ENCODE data around the gene FGD3.

The FGD3 gene

DNA sequence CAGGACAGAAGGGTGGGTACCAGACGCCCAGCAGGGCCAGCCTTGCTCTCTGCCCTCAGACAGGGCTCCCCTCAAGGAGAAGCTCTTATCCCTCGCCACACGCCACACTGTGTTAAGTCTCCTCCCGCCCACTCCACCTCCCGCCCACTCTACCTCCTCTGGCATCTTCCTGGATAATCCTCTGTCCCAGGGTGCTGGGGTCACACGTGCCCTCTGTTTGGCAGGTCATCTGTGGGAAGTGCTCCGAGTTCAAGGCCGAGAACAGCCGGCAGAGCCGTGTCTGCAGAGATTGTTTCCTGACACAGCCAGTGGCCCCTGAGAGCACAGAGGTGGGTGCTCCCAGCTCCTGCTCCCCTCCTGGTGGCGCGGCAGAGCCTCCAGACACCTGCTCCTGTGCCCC is 85.2 kb downstream of the FGD3 start:
- no peak for DNase-seq

DNA sequence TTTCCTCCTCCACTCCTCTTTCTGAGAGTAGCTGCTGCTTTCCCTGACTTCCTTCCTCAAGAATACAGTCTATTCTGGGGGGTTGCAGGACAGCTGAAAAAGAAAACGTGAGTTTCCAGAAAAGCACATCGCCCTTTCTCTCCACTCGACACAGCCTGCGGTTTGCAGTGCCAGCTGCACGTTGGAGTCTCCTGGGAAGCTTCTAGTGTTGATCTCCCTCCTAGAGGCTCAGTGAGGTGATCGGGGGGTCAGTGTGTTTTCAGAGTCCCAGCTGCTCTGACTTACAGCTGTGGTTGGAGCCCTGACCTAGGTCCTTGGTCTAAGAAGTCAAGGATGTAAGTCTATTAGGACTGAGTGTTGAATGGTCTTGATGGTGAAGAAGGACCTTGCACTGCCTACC is 86.2 kb downstream of the FGD3 start:
- no peak for DNase-seq

DNA sequence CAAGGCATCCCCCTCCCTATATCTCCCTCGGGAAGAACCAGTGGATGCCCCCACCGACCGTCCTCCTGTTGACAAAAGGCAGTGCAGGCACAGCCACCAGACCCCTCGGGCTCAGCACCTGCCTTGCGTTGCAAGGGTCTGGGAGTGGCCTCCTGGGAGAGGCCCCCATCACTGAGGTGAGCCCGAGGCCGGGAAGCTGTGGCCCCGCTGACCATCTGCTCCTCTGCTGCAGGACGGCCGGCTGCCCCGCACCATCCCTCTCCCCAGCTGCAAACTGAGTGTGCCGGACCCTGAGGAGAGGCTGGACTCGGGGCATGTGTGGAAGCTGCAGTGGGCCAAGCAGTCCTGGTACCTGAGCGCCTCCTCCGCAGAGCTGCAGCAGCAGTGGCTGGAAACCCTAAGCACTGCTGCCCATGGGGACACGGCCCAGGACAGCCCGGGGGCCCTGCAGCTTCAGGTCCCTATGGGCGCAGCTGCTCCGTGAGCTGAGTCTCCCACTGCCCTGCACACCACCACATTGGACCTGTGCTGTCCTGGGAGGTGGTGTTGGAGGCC is 87.9 kb downstream of the FGD3 start:
- no peak for DNase-seq

DNA sequence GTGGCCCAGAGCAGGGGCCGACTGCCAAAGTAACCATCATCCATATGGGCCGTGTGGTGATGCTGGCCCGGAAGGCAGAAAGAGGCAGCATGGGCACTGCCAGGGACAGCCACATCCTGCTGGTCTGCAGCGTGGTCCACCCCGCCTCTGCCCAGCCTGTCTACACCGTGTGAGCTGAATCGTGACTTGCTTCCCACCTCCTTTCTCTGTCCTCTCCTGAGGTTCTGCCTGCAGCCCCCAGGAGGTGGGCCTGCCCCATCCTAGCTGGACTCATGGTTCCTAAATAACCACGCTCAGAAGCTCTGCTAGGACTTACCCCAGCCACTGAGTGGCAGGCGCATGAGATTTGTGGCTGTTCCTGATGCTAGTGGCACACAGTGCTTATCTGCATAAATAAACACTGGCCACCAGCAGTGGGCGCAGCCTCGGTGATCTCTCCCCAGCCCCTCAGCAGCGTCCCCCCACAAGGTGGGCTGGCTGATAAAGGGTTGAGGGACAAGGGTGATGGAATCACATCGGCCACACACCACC is 88.6 kb downstream of the FGD3 start:
- no peak for DNase-seq

DNA sequence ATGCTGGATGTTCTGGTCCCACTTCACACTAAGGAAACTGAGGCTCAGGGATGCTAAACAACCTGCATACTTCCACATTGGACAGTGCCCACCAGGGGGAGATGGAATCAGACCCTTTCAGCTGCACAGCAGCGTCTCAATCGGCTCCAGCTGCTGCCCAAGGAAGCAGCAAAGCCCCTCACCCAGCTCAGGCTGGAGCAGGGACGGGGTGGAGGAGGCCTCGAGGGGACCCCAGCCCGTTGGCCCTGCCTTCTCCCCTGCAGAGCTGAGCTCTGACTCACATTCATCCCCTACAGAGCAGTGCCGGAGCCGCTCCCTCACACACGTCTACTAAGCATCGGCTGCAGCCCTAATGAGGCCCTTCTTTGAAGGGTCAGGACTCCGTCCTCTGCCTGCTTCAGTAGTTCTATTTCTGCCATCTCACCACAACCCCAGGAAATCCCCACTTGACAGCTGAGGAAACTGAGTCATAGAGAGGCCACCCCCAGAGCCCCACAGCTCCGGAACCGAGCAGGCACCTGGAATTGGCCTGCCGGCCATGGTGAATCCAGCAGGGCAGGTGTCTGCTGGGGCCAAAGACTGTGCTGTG is 89.7 kb downstream of the FGD3 start:
- no peak for DNase-seq

DNA sequence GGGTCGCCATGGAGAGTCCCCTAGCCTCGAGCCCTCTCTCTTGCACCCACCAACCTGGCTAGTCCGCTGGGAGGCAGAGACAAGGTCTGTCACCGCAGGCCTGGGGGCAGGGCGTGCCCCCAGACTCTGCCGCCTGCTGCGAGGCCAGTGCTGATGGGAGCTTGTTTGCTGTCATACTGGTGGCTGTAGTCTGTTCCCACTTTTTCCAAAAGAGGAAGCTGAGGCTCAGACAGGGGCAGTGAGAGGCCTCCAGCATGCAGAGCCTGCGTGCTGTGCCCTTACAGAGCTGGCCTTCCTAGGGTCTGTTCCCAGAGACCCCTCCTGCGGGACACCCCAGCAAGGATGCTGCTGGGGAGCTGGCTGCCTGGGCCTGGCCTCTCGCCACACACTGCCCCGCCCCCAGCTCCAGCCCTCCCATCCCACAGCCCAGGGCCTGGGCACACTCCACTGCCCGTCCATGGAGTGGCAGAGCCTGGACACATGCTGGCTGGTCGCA is 90.2 kb downstream of the FGD3 start:
- DNase-seq, result no peak

DNA sequence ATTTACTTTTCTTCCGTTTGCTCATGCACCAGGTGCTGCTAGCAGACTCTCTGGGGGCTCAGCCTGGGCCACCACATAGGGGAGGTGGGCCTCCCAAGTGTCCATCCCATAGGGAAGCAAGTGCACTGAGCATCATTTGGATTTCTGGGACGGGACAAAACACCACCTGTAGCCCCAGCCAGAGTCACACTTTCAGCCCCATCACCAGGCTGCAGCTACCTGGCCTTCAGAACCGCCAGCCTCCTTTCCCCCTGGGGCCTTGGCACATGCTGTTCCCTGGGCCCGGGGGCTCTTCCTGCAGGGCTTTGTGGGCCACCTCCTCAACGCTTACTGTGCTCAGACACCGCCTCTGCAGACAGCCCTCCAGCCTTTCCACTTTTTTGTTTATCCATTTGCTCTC is 91.6 kb downstream of the FGD3 start:
- no peak for DNase-seq

DNA sequence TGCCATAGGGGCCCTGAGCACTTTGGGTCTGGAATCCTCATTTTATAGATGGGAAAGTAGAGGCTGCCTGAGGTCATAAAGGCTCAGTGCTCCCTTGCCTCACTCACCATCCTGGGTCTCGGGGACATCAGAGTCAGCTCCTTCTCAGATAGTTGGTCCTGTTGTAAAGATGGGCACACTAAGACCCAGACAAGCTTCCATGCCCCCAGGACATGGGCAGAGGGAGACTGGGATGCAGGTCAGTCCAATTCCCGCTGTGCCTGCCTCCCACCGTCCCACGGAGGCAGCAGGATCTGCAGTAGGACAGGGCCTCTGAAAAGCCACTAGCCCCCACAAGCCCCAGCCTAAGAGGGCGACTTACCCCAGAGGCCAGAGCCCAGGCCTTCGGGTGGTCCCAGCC is 92.1 kb downstream of the FGD3 start:
- DNase-seq, result no peak

DNA sequence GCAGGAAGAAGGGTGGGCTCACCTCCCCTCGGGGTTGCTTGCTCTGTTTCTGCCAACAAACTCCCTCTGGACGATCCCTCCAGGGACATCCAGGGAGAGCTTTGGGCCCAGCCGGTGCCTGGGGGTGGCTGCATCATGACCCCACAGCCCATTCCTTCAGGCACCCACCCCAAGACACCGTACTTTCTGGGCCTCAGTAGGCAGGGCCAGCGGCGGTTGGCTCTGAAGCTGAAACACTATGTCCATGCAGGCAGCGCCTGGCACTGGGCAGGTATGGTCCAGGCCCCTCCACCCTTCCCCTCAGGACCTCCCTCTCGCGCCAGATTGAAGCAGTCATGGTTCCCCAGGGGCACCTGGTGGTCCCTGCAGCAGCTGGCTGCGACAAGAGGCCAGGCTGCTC is 92.7 kb downstream of the FGD3 start:
- DNase-seq, result no peak

DNA sequence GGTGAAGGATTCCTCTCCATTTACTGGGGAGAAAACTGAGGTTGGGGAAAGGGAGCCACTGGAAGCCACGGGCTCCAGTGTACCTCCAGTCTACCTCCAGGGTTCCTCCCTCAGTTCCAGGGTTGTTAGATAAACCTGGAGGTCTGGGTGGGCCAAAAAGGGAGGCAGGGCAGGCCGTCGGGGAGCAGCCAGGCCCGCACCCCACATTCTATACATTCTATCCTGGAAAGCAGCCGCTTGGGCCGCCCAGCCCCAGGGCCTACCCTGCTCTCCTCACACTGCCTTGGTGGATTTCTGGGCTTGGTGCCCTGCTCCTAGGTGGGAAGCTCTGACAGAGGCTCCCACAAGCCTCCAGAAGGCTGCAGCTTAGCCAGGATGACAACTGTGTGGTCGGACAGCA is 93.1 kb downstream of the FGD3 start:
- DNase-seq, result no peak

DNA sequence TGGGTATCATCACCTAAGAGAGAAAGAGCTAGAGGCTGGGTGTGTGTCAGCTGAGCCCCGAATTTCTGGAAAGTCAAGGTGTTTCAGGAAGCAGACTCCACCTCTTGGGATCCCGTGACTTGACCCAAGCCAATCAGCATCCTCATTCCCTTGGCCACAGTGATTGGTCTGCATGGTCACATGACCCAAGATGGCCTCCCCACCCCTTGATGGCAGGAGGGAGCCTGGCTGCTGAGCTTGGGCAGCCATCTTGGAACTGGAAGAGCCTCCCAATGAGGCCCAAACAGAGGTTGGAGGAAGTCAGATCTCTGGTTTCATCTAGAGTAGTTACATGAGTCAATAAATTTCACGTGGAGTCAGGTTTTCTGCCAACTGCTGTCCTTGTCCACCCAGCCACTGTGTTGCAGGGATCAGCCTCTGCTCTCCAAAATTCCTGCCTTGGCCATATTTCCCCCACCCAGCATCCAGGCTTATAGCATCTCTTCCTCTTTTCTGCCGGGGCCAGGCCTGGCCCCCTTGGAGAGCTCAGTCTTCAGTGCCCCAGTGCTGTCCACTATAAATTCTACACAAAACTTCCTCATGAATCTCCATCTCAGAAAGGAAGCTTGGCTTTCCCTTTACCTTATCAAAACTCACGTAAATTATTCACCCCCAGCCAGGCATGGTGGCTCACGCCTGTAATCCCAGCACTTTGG is 93.9 kb downstream of the FGD3 start:
- no peak for DNase-seq

DNA sequence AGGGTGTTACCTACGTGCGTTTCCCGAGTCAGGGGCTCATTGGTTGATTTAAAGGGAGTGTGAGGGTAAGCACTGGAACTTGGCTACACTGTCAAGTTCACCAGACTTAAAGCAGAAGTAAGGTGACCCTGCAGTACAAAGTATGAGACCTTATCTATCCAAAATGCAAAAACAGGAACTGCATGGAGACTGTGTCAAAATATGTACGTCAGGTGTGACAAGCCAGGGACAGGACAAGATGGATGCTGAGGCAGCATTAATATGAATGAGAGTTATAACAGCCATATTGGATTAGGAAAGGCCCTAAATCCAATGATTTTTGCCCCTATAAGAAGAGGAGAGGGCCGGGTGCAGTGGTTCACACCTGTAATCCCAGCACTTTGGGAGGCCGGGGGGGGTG is 95.8 kb downstream of the FGD3 start:
- no peak for DNase-seq

DNA sequence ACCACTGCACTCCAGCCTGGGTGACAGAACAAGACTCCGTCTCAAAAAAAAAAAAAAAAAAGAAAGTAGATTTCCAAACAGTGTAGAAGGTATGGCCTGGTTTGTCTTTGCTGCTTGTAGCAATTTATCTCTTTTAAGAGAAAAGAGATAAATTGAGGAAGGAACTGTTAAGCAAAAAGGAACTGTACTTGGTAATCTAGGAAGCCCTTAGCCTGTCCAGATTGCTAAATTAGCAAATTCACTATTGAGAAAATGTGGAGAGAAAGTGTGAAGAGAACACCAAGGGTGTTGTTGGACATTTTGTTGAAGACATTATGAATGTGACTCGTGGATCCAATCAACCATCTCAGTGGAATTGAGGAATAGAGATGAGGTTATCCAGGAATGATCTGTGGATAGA is 98.2 kb downstream of the FGD3 start:
- DNase-seq, result no peak

DNA sequence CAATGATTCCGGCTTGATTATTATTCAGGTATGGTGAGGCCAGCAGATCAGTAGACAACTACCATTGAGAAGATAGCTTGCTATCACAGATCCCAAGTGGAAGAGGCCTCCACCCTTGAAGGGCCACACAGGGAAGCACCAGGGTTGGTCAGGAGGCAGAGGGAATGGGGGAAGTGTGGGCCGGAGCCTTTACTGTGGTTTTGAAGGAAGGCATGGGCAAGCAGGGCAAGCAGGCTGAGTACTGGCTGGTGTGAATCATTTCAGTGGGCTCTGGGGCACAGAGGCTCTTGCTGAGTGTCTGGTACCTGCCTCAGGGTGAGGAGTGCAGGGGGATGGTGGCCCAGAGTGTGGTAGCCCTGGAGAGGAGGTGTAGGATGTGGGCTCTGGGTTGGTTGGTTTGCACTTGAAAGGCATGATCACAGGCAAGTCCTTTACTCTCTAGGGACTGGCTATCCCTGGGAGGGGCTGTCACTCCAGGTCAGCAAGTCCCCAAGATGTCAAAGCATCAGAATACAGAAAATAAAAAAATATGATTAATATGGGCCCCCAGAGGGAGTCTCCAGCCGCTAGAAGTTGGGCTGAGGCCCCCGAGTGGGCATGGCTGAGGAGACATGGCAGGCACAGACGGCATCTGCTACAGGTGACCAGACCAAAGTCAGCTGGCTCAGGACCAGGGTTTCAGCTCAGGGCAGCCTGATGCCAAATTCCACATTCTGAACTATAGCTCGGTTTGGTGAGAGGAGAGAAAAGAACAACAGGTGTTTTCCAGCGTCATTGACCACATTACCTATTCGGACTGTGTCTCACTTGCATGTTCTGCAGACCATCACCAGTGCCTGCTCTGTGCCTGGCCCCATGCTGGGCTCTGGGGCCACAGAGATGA is 101.5 kb downstream of the FGD3 start:
- no peak for DNase-seq

DNA sequence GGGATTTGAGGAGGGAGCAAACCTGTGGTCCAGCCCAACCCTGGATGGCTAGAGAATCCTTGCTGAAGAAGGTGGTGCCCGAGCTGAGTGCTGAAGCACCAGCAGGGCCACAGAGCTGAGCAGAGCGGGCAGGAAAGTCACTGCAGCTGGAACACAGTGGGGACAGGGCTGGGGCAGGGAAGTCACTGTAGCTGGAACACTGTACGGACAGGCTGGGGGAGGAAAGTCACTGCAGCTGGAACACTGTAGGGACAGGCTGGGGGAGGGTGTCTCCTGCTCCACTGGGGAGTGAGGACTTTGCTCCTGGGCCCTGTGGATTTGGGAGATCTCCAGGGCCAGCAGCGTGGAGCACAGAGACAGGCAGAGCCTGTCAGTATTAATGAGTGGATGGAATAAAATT is 102.2 kb downstream of the FGD3 start:
- no peak for DNase-seq

DNA sequence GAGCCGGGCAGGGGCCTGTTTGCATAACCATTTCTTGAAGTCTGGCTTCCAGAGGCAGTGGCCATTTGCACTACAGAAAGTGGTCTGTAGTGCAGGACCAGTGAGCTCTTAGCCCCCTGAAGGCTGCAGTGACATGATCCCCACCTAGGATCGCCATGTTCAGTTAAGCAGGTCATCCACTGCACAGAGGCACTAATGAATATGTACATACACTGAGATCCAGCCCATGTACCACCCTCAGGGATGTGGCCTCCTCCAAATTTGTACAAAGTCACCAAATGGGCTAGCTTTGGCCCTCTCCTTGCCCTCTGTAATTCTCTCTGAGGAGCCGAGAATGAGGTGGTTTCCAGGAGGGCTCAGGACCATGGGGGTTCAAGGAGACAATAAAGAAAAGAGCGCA is 102.9 kb downstream of the FGD3 start:
- DNase-seq, result no peak

DNA sequence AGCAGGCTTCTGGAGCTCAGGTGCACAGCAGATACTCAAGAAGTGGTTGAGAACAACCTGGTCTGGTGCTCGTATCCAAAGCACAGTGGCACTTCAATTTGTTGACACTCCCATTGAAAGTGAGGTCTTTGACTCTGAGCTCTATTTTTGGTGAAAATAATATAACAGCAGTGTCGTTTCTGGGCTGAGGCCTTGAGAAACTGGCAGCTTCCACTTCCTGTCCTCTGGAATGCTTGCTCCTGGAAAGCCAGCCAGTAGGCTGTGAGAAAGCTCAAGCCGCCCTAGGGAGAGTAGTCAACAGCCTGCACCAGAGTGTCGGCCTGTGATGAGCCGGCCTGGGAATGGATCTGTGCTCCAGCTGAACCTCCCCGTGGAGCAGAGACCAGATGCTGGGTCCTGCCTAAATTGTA is 104.4 kb downstream of the FGD3 start:
- DNase-seq, result no peak

DNA sequence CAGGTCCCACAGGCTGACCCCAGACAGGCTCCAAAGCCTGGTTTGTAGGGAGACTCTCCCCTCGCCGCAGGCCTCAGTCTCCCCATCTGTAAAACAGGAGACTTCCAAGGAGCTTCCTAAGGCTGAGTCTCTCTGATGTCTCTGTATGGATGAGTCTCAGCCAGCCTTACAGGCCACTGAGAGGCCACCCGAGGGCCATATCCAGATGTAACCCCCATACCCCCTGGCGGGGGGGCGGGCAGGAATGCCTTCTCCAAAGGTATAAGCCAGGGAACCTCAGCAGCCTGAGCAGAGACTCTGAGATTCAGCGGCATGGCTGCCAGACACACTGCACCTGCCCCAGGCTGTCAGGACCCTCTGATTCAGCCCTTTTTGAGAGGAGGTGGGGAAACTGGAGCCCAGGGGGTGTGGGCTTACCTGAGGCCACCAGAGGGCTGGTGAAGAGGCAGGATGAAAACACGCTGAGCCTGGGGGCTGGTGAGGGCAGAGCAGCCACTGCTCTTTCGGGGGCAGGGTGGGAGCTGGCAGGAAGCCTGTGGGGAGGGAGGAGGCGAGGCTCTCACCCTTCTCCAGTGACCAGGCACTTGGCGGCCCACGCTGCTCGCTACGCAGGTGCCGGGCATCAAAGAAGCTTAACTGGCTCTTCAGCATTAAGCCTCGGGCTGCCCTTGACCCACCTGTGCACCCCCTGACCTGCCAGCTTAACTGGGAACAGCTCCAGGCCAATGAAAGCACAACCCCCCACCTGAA is 105.6 kb downstream of the FGD3 start:
- DNase-seq, result no peak

DNA sequence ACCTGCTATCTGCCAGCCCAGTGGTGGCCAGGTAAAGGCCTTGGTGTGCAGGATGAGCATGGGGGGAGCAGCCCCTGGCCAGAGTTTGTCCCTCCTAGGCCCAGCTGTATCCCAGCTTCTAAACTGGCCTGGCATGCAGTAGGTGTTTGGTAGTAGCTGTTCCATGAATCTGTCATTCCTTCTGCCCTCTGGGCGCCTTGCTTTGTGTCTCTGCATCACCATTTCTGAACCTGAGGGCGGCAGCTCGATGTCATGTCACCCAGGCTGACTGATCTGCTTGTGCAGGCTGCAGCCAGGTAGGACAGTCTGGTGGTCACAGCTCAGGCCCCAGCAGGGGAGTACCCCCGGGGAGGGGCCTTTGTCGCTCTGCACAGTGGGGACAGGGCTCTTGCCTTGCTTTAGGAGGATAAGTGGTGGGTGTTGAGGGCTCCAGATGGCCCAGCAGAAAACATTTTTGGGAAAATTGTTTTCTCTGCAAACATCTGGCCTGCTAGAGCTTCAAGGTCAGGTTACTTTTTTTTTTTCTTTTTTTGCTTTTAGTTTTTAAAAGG is 106.5 kb downstream of the FGD3 start:
- DNase-seq, result no peak

DNA sequence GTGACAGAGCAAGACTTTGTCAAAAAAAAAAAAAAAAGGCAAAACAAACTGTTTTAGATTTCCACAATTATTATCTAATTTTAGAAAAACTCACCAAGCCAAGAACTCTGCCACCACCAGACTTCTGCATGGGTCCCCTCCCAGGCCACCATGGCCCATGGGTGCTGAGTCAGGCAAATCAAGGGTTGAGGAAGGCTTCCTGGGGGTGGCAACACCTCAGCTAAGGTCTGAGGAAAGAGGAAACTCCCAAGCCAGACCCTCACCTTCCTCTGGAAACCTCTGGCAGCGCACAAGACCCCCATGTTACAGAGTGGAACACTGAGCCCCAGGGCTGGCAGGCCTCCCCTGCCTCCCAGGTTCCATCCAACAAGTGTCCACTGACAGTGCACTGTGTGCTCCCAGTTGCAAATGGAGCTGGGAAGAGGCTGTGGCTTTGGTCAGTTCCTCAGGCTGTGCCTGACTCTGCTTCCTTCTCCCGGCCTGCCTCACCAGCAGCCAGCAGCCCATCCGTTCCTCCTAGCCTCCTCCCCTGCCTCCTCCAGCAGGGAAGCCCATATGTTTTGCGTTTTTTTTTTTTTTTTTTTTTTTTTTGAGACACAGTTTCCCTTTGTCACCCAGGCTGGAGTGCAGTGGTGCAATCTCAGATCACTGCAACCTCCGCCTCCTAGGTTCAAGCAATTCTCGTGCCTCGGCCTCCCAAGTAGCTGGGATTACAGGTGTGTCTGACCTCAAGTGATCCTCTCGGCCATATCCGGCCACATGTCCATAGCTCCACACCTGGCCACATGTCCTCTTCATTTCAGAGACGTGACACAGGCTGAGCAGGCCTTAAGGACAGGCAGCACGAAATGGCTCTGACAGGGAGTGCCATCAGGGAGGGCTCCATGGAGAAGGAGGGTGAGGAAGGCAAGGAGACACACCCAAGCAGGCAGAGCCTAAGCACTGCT is 107.7 kb downstream of the FGD3 start:
- no peak for DNase-seq

All from central memory CD4-positive, alpha-beta T cell (primary cell).